ENCODE data around the gene LSM4. TPM values are rescaled to one million over a fixed set of nuclear protein-coding genes. Genes with fewer than 3 reads are reported as not detected.

Gene LSM4
- total RNA-seq, 2 experiments from 2014 or later: 156 to 181 TPM

DNA sequence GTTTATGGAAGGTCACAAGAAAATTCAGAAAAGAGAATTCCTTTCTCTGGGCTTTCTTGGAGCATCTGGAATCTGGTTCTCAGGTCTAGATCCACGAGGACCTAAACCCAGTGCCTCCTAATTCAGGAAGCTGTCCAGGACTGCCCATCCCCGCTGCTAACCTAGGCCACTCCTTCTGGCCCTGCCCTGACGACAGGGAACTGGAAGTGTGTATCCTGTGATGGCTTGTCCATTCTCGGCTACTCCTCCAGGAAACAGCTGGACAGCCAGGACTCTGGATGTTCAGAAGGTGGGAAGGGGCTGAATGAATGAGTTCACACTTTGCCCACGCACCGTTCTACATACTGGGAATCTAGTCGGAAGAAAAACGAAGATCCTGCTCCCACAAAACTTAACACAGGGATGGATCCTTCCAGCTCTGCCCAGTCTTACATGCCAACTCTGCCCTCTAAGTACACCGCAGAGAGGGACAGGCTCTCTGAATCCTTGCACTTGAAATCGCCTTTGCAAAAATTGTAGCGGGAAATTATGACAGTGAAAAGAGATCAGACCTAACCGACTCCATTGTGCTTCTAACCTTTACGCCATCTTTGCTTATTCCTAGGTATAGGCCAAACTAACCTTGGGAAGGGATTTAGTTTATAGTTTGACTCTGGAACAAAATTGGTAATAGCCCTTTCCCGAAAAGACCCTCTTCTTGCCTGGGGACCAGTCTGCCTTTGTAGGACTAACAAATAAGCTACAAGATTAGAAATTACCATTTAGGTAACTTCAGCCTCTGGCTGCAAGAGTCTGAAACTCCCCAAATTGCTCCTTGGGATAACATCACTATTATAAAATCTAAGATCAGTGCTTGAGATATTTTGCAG, 1.8 kb downstream of the LSM4 start:
- no peak for DNase-seq
- Mint-ChIP-seq H3K27ac (peak overlapping the region; percentile 97), H3K9me3 (no peaks in the 10 kb centered on the region), H3K36me3 (ENCODE audit: low read depth) (peaks cover 38% of the 10 kb centered on the region), H3K4me1 (peaks cover 64% of the 10 kb centered on the region), H3K27me3 (no peaks in the 10 kb centered on the region), H3K4me3 (peak overlapping the region; percentile 93)
- CTCF ChIA-PET: interaction anchor here (1.0 to 13.8 kb wide), 14 partner anchors 11 to 109 kb away, joined by 3 to 229 read pairs (median 4); partner anchors contain the start of genes JUND and SSBP4
- POLR2A ChIA-PET: interaction anchor here (0.6 to 3.4 kb wide), 6 partner anchors 16 to 67 kb away, joined by 3 to 85 read pairs (median 6); partner anchors contain the start of gene JUND

DNA sequence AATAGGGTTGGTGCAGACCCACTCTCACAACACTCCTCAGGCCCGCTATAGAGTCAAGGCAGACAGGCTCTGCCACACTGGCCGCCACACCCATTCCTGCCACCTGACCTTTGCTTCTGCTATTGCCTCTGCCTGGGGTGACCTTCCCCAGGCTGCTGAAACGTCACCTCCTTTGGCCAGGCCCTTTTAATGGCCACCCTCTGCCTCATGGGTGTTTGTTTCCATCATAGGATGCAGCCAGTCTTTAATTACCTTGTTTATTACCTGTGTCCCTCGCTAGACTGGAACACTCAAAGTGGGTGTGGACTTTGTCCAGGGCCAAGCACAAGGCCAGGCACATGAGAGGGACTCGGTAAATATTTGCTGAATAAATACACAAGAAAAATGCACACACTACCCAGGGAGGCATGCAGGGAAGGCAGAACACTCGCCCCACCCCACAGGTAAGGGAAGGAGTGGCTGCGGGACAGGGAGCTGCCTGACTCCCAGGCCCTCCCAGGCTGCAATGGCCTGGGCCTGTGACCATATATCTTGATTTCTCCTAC, 3.2 kb downstream of the LSM4 start:
- DNase-seq: no peak
- Mint-ChIP-seq H3K36me3 (ENCODE audit: low read depth) (peaks cover 41% of the 10 kb centered on the region), H3K4me3 (peak overlapping the region; percentile 64), H3K4me1 (peaks cover 72% of the 10 kb centered on the region), H3K27me3 (no peaks in the 10 kb centered on the region), H3K9me3 (no peaks in the 10 kb centered on the region), H3K27ac (peak overlapping the region; percentile 97)
- CTCF ChIA-PET: interaction anchor here (0.6 to 13.8 kb wide), 6 partner anchors 9 to 97 kb away, joined by 3 to 229 read pairs (median 5); partner anchors contain the start of gene JUND
- POLR2A ChIA-PET: interaction anchor here (1.2 kb wide), 1 partner anchor 15 kb away, joined by 3 read pairs; no protein-coding TSS in a partner anchor

DNA sequence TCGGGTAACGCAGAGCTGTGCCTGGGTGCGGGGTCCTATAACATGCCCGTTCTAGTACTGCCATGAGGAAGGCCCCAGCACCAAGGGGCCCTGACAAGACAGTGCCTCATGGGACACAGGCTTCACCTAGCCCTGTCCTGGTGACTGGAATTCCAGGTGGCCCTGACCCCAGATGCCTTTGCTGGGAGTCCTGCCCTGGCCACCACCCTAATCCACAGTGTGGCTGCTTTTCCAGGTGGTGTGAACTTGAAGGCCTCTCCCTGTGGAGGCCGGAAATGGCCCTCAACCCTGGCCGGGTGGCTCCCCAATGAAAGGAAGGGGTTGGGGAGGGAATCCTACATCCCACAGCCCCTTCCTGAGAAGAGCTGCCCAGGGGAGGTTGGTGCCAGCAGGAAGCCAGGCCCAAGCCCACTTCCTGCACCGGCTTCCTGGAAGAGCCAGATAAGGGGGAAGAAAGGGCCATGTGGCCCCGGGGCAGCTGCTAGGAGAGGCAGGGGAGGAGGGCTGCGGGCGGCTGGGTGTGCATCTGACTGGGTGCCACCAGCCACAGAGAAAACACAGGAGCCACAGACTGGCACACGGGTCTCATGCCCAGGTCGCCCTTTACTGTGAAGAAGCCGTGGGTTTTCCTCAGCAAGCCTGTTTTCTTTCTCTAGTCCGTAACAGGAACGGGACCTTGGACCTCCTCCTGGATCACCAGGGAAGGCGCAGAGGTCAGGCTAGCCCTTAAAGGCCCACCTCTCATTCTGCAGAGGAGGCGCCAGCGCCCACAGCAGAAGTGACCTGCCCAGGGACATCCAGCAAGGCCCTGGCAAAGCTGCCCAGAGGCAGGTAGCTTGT, 4.7 kb downstream of the LSM4 start:
- ChIA-PET CTCF (interaction anchor here (0.9 to 13.8 kb wide), 4 partner anchors 10 to 38 kb away, joined by 5 to 229 read pairs (median 10); partner anchors contain the start of gene JUND), POLR2A (interaction anchor here (0.7 to 5.2 kb wide), 2 partner anchors 38 to 100 kb away, joined by 4 to 37 read pairs; partner anchors contain the start of gene JUND)
- no peaks in the 10 kb centered on the region for H3K27me3 Mint-ChIP-seq

DNA sequence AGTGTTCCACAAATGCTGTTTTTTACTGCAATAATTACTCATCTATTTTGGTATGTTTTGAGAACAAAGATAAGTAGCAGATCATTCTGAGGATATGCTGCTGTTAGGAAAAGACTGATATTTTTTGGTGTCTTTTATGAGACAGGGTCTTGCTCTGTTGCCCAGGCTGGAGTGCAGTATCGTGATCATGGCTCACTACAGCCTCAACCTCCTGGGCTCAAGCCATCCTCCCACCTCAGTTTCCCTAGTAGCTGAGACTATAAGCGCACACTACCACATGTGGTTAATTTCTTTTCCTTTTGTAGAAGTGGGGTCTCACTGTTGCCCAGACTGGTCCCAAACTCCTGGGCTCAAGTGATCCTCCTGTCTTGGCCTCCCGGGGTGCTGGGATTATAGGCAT, 9.5 kb downstream of the LSM4 start:
- ChIA-PET CTCF (interaction anchor here (1.1 to 13.8 kb wide), 3 partner anchors 21 to 34 kb away, joined by 3 to 229 read pairs (median 3); partner anchors contain the start of gene JUND), POLR2A (no interaction called here)
- Mint-ChIP-seq H3K4me3 (no peak overlapping the region), H3K27me3 (no peaks in the 10 kb centered on the region), H3K27ac (no peak overlapping the region), H3K9me3 (no peaks in the 10 kb centered on the region), H3K4me1 (peaks cover 41% of the 10 kb centered on the region), H3K36me3 (ENCODE audit: low read depth) (peaks cover 37% of the 10 kb centered on the region)
- no peak for DNase-seq

More for the DNA sequence above, 4.7 kb downstream of the LSM4 start:
- H3K36me3 Mint-ChIP-seq (ENCODE audit: low read depth): peaks cover 48% of the 10 kb centered on the region
- H3K9me3 Mint-ChIP-seq: no peaks in the 10 kb centered on the region
- H3K4me1 Mint-ChIP-seq: peaks cover 64% of the 10 kb centered on the region
- peak; percentile 66 for DNase-seq
- peak overlapping the region; percentile 64 for H3K4me3 Mint-ChIP-seq
- peak overlapping the region; percentile 97 for H3K27ac Mint-ChIP-seq

DNA sequence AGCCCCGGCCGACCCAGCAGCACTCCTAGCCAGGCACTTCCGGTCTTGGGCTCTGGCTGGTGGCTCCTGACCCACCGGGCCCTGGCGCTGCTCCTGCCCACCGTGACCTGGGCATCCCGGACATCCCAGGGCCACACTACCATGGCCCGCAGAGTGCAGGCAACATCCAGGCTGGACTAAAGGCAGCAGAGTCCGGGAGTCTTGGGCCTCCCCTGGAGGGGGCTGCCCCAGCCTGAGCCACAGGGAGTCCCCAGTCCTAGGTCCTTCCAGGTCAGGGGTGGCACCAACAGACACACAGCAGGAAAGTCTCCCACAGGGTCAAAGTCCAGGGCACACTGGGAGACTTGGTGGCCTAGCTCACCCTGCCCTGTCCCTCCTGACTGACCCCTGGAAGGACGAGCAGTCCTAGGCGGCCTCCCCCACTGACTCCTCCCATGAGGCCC, 10.8 kb downstream of the LSM4 start:
- no peaks in the 10 kb centered on the region for H3K27me3 Mint-ChIP-seq
- no peak overlapping the region for H3K4me3 Mint-ChIP-seq
- no peak for DNase-seq
- CTCF ChIA-PET: interaction anchor here (13.8 kb wide), 1 partner anchor 32 kb away, joined by 229 read pairs; the partner anchor contains the start of gene JUND
- POLR2A ChIA-PET: interaction anchor here (0.8 kb wide), 1 partner anchor 33 kb away, joined by 3 read pairs; no protein-coding TSS in a partner anchor
- H3K9me3 Mint-ChIP-seq: no peaks in the 10 kb centered on the region
- peaks cover 38% of the 10 kb centered on the region for H3K4me1 Mint-ChIP-seq
- H3K36me3 Mint-ChIP-seq (ENCODE audit: low read depth): peaks cover 39% of the 10 kb centered on the region
- H3K27ac Mint-ChIP-seq: no peak overlapping the region

DNA sequence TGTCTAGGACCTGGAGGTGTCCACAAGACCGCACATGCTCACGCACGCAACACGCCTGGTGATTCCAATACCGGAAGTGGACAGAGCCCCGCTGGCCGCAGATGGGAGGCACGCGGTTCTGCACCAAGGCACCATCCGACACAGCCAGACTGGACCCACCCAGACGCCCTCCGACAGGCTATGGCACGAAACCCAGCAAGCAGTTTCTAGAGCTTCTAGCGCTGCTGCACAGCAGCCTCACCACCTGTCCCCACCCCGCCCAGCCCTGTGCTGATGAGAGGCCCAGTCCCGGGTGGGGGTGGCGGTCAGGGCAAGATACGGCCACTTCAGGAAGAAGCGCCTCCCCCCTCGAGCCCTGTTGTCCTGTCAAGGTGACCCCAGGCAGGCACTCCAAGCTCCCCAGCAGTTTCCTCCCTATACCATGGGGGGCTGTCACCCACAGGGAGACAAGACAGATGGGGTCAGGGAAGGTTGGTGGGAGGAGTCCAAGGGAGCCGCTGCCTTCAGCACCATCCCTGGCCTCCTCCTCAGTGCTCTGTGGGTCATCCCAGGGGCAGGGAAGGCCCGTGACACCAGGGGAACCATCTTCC, 11.3 kb downstream of the LSM4 start:
- ChIA-PET CTCF (interaction anchor here (1.9 to 13.8 kb wide), 2 partner anchors 11 to 32 kb away, joined by 8 to 229 read pairs; partner anchors contain the start of genes JUND and LSM4), POLR2A (no interaction called here)
- no peaks in the 10 kb centered on the region for H3K9me3 Mint-ChIP-seq
- no peaks in the 10 kb centered on the region for H3K27me3 Mint-ChIP-seq
- H3K27ac Mint-ChIP-seq: no peak overlapping the region
- H3K36me3 Mint-ChIP-seq (ENCODE audit: low read depth): peaks cover 44% of the 10 kb centered on the region
- peaks cover 43% of the 10 kb centered on the region for H3K4me1 Mint-ChIP-seq
- no peak for DNase-seq
- no peak overlapping the region for H3K4me3 Mint-ChIP-seq

DNA sequence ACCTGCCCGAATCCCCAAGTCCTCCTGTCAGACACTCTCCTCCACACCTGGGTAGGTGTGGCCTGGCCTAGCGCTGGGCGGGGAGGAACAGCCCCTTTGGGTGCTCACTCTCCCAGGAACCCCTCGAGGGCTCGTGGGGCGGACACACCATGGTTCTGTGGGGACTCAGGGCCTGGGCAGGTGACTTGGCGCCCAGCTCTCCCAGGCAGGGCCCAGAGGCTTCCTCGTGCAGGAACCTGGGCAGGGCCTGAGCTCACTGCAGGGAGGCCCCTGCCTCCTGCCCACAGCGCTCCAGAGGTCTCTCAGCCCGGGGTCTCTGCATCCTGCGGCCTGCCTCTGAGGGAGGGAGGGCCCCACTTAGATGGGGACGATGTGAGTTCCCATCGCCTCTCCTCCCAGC, 11.9 kb downstream of the LSM4 start:
- POLR2A ChIA-PET: no interaction called here
- H3K4me1 Mint-ChIP-seq: peaks cover 44% of the 10 kb centered on the region
- H3K9me3 Mint-ChIP-seq: no peaks in the 10 kb centered on the region
- peaks cover 50% of the 10 kb centered on the region for H3K36me3 Mint-ChIP-seq (ENCODE audit: low read depth)
- no peak for DNase-seq
- H3K27me3 Mint-ChIP-seq: no peaks in the 10 kb centered on the region
- no peak overlapping the region for H3K4me3 Mint-ChIP-seq
- CTCF ChIA-PET: interaction anchor here (1.9 to 13.8 kb wide), 2 partner anchors 11 to 31 kb away, joined by 8 to 229 read pairs; partner anchors contain the start of genes JUND and LSM4
- peak overlapping the region; percentile 28 for H3K27ac Mint-ChIP-seq

DNA sequence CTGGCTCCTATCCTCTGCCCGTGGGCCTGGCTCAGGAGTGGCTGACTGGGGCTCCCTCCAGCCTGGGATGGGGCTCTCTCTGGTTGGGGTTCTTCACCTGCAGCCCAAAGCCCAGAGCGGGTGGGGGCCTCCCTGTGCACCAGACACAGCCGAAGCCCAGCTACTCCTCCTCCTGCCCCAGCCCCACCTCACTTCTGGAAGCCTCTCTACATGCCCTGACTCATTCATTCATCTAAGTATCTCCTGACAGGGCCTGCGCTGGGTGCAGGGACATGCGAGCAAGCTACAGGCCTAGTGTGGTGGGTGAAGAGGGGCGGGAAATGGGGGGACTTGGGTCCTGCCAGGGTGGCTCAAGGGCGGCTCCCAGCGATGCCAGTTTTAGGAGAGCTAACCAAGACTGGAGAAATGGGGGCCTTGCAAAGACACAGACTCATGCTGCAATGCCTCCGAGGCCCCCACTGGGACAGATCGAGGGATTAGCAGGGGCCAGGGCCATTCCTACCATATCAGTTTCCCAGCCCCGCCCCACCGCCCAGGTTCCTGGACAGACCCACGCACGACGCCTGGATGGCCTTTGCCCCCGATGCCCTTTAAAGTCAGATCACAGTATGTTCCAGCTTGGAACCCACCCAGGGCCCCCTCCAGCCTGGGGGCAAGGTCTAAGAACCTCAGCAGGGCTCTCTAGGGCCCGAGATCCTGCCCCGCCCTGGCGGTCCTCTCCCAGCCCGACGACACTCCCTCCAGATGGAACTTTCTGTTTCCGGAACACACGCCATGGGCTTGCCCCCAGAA, 12.6 kb downstream of the LSM4 start:
- ChIA-PET POLR2A (no interaction called here), CTCF (interaction anchor here (0.6 to 13.8 kb wide), 3 partner anchors 12 to 31 kb away, joined by 3 to 229 read pairs (median 8); partner anchors contain the start of genes JUND and LSM4)
- no peaks in the 10 kb centered on the region for H3K27me3 Mint-ChIP-seq
- peaks cover 48% of the 10 kb centered on the region for H3K36me3 Mint-ChIP-seq (ENCODE audit: low read depth)
- H3K27ac Mint-ChIP-seq: peak overlapping the region; percentile 28
- peaks cover 45% of the 10 kb centered on the region for H3K4me1 Mint-ChIP-seq
- no peak overlapping the region for H3K4me3 Mint-ChIP-seq
- no peak for DNase-seq
- H3K9me3 Mint-ChIP-seq: no peaks in the 10 kb centered on the region

DNA sequence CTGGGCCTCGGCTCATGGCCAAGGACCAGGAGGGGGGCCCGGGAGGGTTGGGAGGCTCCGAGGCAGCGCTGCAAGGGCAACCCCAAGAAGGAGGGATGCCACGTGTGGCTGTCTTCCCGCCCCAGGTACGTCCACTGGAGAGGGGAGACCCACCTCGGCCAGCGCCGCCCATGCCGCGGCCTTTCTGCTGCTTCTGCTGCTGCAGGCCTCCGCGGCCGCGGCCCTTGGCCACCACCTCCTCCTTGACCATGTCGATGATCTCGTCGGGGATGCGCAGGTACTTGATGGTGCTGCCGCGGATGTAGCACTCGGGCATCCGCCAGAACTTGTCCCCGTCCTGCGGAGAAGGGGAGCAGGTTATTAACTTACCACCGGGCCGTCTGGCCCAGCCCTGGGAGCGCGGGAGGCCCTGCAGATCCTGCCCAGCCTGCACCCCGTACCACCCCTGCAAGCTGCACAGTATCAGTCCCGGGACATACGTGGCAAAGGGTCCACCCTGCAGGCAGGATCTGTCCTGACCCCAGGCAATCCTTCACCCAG, 13.3 kb downstream of the LSM4 start:
- Mint-ChIP-seq H3K27ac (no peak overlapping the region), H3K4me1 (peaks cover 49% of the 10 kb centered on the region), H3K36me3 (ENCODE audit: low read depth) (peaks cover 52% of the 10 kb centered on the region), H3K4me3 (no peak overlapping the region), H3K9me3 (no peaks in the 10 kb centered on the region), H3K27me3 (no peaks in the 10 kb centered on the region)
- CTCF ChIA-PET: interaction anchor here (0.6 to 13.8 kb wide), 3 partner anchors 13 to 30 kb away, joined by 3 to 229 read pairs (median 8); partner anchors contain the start of genes JUND and LSM4
- POLR2A ChIA-PET: no interaction called here
- no peak for DNase-seq

DNA sequence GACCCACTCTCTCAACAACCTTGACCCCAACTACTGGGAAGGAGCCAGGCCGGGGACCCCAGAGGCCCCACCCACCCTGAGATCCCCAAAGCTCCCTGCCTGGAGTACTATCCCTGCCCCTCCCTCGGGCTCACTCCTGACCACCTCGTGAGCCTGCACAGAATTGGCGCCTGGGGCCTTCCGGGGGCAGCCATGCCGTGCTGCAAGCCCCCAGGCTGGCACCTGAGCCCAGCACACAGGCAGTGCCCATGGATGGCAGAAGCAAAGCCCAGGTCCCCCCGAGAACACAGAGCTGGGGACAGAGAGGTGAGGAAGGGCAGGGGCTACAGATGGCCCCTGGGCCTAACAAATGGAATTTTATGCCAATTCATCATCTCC, 13.9 kb downstream of the LSM4 start:
- CTCF ChIA-PET: interaction anchor here (0.7 to 1.1 kb wide), 4 partner anchors 13 to 30 kb away, joined by 3 to 4 read pairs (median 3); partner anchors contain the start of gene LSM4
- no peak for DNase-seq
- peaks cover 46% of the 10 kb centered on the region for H3K4me1 Mint-ChIP-seq
- H3K36me3 Mint-ChIP-seq (ENCODE audit: low read depth): peaks cover 52% of the 10 kb centered on the region
- POLR2A ChIA-PET: no interaction called here
- H3K4me3 Mint-ChIP-seq: no peak overlapping the region
- no peaks in the 10 kb centered on the region for H3K27me3 Mint-ChIP-seq
- peak overlapping the region; percentile 46 for H3K27ac Mint-ChIP-seq
- H3K9me3 Mint-ChIP-seq: no peaks in the 10 kb centered on the region
